Measurements from ENCODE around the gene HAUS1.
"Not testable (repeated sequence)": the region's sequence is repeated elsewhere in the genome, so short reads cannot be mapped to it uniquely, and the experiment has no call there.

Gene HAUS1

GRCh38 chr18:46130061-46130460 is 25.9 kb downstream of the HAUS1 start:
- H3K27ac ChIP-seq = no peak overlapping the region
- TF ChIP-seq CTCF (conservative IDR thresholded peaks at IDR 0.05) = no peak

- H3K27ac ChIP-seq = not testable (repeated sequence)
Measured at GRCh38 chr18:46130549-46130948, 26.4 kb downstream of the HAUS1 start.

- TF ChIP-seq CTCF (conservative IDR thresholded peaks at IDR 0.05) = no peak
- no peak overlapping the region for H3K27ac ChIP-seq
Measured at GRCh38 chr18:46133534-46133933, 29.3 kb downstream of the HAUS1 start.

GRCh38 chr18:46134920-46135675 is 30.9 kb downstream of the HAUS1 start:
- no peak overlapping the region for H3K27ac ChIP-seq
- TF ChIP-seq CTCF (conservative IDR thresholded peaks at IDR 0.05) = no peak

GRCh38 chr18:46140173-46140572 is 36.0 kb downstream of the HAUS1 start:
- TF ChIP-seq CTCF (conservative IDR thresholded peaks at IDR 0.05) = no peak

GRCh38 chr18:46141199-46141598 is 37.0 kb downstream of the HAUS1 start:
- no peak overlapping the region for H3K27ac ChIP-seq
- no peak for TF ChIP-seq CTCF (conservative IDR thresholded peaks at IDR 0.05)

More at GRCh38 chr18:46140173-46140572, 36.0 kb downstream of the HAUS1 start:
- no peak overlapping the region for H3K27ac ChIP-seq

- H3K27ac ChIP-seq = no peak overlapping the region
- peak; percentile 76 for TF ChIP-seq CTCF (conservative IDR thresholded peaks at IDR 0.05)
Measured at GRCh38 chr18:46148810-46149209, 44.6 kb downstream of the HAUS1 start.

- TF ChIP-seq CTCF (conservative IDR thresholded peaks at IDR 0.05) = no peak
- no peak overlapping the region for H3K27ac ChIP-seq
Measured at GRCh38 chr18:46152436-46152807, 48.2 kb downstream of the HAUS1 start.
